HUES6 (cell line): Measurements from ENCODE around the gene SNX5.

ENCODE experiments used
- H3K27ac ChIP-seq: 2 replicates; pipeline ENCODE4 v1.7.0; 2013; ENCODE audit warnings: low read depth, mild to moderate bottlenecking, low read length, inconsistent platforms
- H3K27me3 ChIP-seq: 2 replicates; pipeline ENCODE4 v1.6.1; 2013; ENCODE audit warnings: low read length; ENCODE audit not compliant: control insufficient read depth, insufficient read depth
- H3K36me3 ChIP-seq: 2 replicates; pipeline ENCODE4 v1.6.1; 2013; ENCODE audit warnings: low read length; ENCODE audit not compliant: control insufficient read depth, insufficient read depth
- H3K4me1 ChIP-seq: 2 replicates; pipeline ENCODE4 v1.6.1; 2013; ENCODE audit warnings: low read length; ENCODE audit not compliant: control insufficient read depth, insufficient read depth
- H3K4me3 ChIP-seq: 2 replicates; pipeline ENCODE4 v1.5.1; 2013; ENCODE audit warnings: low read depth, low read length
- H3K9ac ChIP-seq: one replicate; pipeline ENCODE4 v1.6.1; 2013; ENCODE audit warnings: mild to moderate bottlenecking, low read length
- H3K9me3 ChIP-seq: 2 replicates; pipeline ENCODE4 v1.6.1; 2013; ENCODE audit warnings: low read depth, low read length; ENCODE audit not compliant: control insufficient read depth, insufficient read depth

SNX5 gene

DNA sequence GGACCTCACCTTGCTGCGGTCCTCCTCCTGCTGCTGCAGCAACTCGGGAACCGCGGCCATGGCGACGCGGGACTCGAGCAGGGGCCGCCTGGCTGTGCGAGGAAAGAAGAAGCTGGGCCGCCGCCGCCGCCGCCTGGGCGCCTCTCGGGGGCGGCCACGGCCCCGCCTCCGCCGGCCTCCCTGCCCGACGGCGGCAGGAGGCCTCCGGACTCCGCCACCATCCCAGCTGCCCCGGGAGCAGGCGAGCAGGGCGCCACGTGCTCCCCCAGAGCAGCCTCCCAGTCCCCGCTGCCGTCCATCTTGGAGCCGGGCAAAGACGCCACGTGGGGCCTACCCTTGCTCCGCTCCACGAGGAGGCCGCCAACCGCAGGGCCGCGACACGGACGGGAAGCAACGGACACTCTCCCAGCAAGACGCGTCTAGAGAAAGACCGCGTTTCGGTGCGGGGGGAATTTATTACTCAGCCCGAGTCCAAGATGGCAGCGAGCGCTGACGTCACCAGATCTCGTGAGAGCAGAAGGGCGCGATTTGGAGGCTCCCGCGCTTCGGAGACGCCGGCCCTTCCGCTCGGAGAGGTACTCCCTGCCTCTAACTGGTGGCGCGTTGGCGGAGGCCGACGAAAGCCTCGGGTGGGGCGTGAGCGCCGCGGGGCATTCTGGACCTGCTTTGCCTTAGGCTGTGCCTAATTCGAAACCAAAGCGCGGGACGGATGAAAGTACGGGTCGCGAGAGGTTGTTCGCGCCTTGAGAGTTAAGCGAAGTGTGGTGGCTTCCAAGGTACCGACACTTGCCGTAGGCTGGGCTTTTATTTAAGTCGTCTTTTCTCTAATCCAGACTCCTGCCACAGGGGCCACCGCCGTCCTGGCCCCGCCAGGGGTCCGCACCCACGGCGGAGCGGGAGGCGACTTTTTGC lies at the start of gene SNX5, which contains the start of gene MGME1:
SNX5 (minus strand) TSS at position 429 of the 912 bp plus-strand sequence; CDS start at position 60, 369 bp downstream.
MGME1 (plus strand) TSS at position 653 of the 912 bp plus-strand sequence. CDS start 842 bp downstream, outside the sequence.
- H3K4me3 ChIP-seq: peak within 1 kb of the TSS; percentile 88
- H3K9me3 ChIP-seq: no peaks in the 10 kb centered on the region
- H3K4me1 ChIP-seq: peaks cover 36% of the 10 kb centered on the region
- H3K9ac ChIP-seq: peak within 1 kb of the TSS; percentile 99
- H3K27ac ChIP-seq: peak within 1 kb of the TSS; percentile 99
- no peaks in the 10 kb centered on the region for H3K27me3 ChIP-seq
- H3K36me3 ChIP-seq: peaks cover 44% of the 10 kb centered on the region

DNA sequence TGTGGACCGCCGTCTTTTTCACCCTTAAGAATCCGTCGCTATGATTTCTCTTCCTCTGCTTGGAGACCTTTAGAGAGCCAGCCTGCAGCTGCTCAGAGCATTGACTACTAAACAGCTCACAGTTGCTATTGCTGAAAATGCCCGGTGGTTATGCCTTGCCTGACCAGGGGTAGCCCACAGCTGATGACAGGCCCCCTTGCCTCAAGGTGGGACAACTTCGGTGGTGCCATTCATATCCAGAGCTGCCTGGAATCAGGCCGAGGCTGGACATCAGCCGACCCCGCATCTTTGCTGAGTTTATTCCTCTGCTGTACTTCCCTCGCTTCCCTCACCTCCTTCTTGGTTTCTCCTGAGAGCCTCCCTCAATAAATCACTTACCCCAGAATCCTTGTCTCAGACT lies 49.5 kb upstream of the SNX5 start:
- peaks cover 17% of the 10 kb centered on the region for H3K36me3 ChIP-seq
- H3K9me3 ChIP-seq: peaks cover 2% of the 10 kb centered on the region; the same call in 1 of the 2 replicates
- H3K27me3 ChIP-seq: no peaks in the 10 kb centered on the region
- no peak overlapping the region for H3K27ac ChIP-seq
- no peak overlapping the region for H3K4me3 ChIP-seq
- H3K4me1 ChIP-seq: no peaks in the 10 kb centered on the region
- no peak overlapping the region for H3K9ac ChIP-seq

DNA sequence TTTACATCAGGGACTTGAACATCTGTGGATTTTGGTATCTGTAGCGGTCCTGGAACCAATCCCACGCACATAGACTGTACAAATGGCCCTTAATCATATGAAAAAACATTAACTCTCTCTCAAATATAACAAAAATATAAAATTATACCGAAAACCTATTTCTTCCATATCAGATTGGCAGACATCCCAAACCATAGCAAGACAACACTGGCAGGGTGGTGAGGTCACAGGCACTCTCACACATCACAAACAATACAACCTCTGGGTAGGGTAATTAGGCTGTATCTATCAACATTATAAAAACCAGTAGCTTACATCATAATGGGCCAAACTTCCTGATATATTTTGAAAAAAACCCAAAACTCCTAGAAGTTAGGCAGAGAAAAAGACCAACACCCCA lies 48.2 kb upstream of the SNX5 start:
- Histone ChIP-seq H3K4me1 (no peaks in the 10 kb centered on the region), H3K9ac (no peak overlapping the region), H3K4me3 (no peak overlapping the region), H3K27ac (no peak overlapping the region), H3K27me3 (no peaks in the 10 kb centered on the region), H3K9me3 (no peaks in the 10 kb centered on the region), H3K36me3 (peaks cover 4% of the 10 kb centered on the region)

- Histone ChIP-seq H3K27me3 (no peaks in the 10 kb centered on the region), H3K9ac (no peak overlapping the region), H3K4me1 (no peaks in the 10 kb centered on the region), H3K27ac (no peak overlapping the region), H3K4me3 (no peak overlapping the region), H3K36me3 (no peaks in the 10 kb centered on the region), H3K9me3 (no peaks in the 10 kb centered on the region)
These were observed 45.8 kb upstream of the SNX5 start for GRCh38 chr20:18014411-18014810.

- H3K36me3 ChIP-seq: no peaks in the 10 kb centered on the region
- no peak overlapping the region for H3K4me3 ChIP-seq
- no peak overlapping the region for H3K9ac ChIP-seq
- H3K9me3 ChIP-seq: no peaks in the 10 kb centered on the region
- H3K27me3 ChIP-seq: no peaks in the 10 kb centered on the region
- H3K27ac ChIP-seq: no peak overlapping the region
- H3K4me1 ChIP-seq: no peaks in the 10 kb centered on the region
These were observed 44.3 kb upstream of the SNX5 start for GRCh38 chr20:18012901-18013300.

GRCh38 chr20:18011951-18012645 lies 43.5 kb upstream of the SNX5 start:
- no peaks in the 10 kb centered on the region for H3K9me3 ChIP-seq
- H3K27me3 ChIP-seq: no peaks in the 10 kb centered on the region
- H3K36me3 ChIP-seq: no peaks in the 10 kb centered on the region
- no peak overlapping the region for H3K9ac ChIP-seq
- no peak overlapping the region for H3K27ac ChIP-seq
- H3K4me1 ChIP-seq: 0 out of 2 replicates have a peak, but pooled peaks cover 4% of the 10 kb centered on the region
- no peak overlapping the region for H3K4me3 ChIP-seq

- Histone ChIP-seq H3K36me3 (no peaks in the 10 kb centered on the region), H3K27ac (no peak overlapping the region), H3K9me3 (no peaks in the 10 kb centered on the region), H3K27me3 (no peaks in the 10 kb centered on the region), H3K9ac (no peak overlapping the region), H3K4me3 (no peak overlapping the region), H3K4me1 (0 out of 2 replicates have a peak, but pooled peaks cover 4% of the 10 kb centered on the region)
These were observed 42.9 kb upstream of the SNX5 start for GRCh38 chr20:18011482-18011881.

DNA sequence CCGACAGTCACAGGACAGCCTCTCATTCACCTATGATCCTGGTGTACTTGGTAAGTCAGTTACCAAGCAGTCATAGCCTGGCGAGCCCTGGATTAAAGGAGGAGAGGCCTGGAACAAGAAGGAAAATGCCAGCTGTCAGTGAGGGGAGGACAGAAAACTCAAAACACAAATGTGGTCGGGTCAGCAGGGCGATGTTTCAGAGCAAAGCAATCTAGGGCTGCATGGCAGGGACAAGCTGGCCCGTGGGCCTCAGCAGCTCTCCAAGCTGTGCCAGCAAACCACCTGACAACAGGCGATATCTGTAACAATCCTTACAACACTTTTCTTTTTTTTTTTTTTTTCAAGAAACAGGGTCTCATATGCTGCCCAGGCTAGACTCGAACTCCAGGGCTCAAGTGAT lies 40.5 kb upstream of the SNX5 start:
- H3K9ac ChIP-seq: no peak overlapping the region
- no peaks in the 10 kb centered on the region for H3K9me3 ChIP-seq
- no peak overlapping the region for H3K4me3 ChIP-seq
- H3K27me3 ChIP-seq: no peaks in the 10 kb centered on the region
- no peaks in the 10 kb centered on the region for H3K36me3 ChIP-seq
- H3K4me1 ChIP-seq: peaks cover 12% of the 10 kb centered on the region; the same call in 1 of the 2 replicates
- no peak overlapping the region for H3K27ac ChIP-seq

GRCh38 chr20:18007534-18008292 lies 39.1 kb upstream of the SNX5 start:
- H3K9ac ChIP-seq: no peak overlapping the region
- peaks cover 15% of the 10 kb centered on the region; the same call in 1 of the 2 replicates for H3K4me1 ChIP-seq
- H3K9me3 ChIP-seq: no peaks in the 10 kb centered on the region
- no peaks in the 10 kb centered on the region for H3K27me3 ChIP-seq
- H3K27ac ChIP-seq: no peak overlapping the region
- H3K4me3 ChIP-seq: no peak overlapping the region
- H3K36me3 ChIP-seq: no peaks in the 10 kb centered on the region

- H3K9me3 ChIP-seq: no peaks in the 10 kb centered on the region
- H3K27ac ChIP-seq: no peak overlapping the region
- H3K36me3 ChIP-seq: no peaks in the 10 kb centered on the region
- H3K9ac ChIP-seq: no peak overlapping the region
- H3K27me3 ChIP-seq: no peaks in the 10 kb centered on the region
- no peak overlapping the region for H3K4me3 ChIP-seq
- H3K4me1 ChIP-seq: peaks cover 17% of the 10 kb centered on the region; the same call in 1 of the 2 replicates
These were observed 38.1 kb upstream of the SNX5 start for GRCh38 chr20:18006684-18007083.
